ENCODE data around the gene PPP1R13B.
A peak's percentile ranks its signal among the peaks of the same experiment; 100 is the strongest.
"Not testable (repeated sequence)": the region's sequence is repeated elsewhere in the genome, so short reads cannot be mapped to it uniquely, and the experiment has no call there.

Gene PPP1R13B

DNA sequence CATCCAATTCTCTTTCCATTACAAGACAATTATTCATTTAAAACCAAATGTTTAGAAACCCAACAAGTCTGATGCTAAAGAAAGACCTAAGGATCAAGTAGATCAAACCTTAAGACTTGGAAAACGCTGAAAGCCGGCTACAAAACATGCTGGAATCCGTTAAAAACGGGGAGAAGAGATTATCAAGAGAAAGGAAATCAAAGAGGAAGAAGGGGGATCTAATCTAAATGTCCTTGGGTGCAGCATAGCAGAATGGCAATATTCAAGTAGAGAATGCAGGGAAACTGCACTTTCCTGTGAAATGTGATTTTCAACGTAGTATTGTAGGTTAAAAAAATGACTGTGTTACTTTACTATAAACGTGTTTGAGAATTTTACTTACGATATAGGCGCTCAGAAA, 1.3 kb downstream of the PPP1R13B start:
- no peak for TF ChIP-seq FOXP2 (optimal IDR thresholded peaks at IDR 0.05; ENCODE audit: control extremely low read depth, extremely low read length, insufficient read depth)
- TF ChIP-seq EZH2 (IDR thresholded peaks at IDR 0.05) = no peak
- no peak for TF ChIP-seq POLR2AphosphoS5 (IDR thresholded peaks at IDR 0.05; ENCODE audit: borderline replicate concordance, low read depth, low read length)
- no peak for DNase-seq (ENCODE audit: low read depth, low spot score)
- Histone ChIP-seq H3K27ac (no peak overlapping the region), H3K9ac (ENCODE audit: insufficient read length) (peak overlapping the region; percentile 24), H3K9me3 (ENCODE audit: low read depth, low read length) (no peaks in the 10 kb centered on the region), H3K4me3 (peak overlapping the region; percentile 80), H3K36me3 (ENCODE audit: insufficient read depth, low read length) (no peaks in the 10 kb centered on the region)

DNA sequence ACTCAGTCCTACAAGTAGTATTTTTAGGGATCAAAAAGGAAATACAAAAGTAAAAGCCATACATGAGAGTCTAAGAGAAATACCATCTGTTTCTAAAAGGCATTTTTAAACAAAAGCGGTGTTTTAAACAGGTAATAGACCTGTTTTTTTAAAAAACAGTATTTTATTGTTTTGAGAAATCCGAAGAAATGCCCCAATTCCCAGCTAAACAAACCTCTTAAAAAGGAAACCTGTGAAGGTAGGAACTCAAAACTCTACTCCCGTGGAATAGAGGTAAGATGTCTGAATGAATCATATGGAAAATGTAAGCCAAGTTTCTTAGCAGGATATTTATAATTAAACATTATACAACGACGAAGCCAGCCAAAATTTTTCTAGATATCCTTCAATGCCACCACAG, 2.0 kb downstream of the PPP1R13B start:
- Histone ChIP-seq H3K27ac (no peak overlapping the region), H3K36me3 (ENCODE audit: insufficient read depth, low read length) (no peaks in the 10 kb centered on the region), H3K4me3 (peak overlapping the region; percentile 80; the same call in 1 of the 2 replicates), H3K9me3 (ENCODE audit: low read depth, low read length) (no peaks in the 10 kb centered on the region), H3K9ac (ENCODE audit: insufficient read length) (no peak overlapping the region)
- no peak for TF ChIP-seq POLR2AphosphoS5 (IDR thresholded peaks at IDR 0.05; ENCODE audit: borderline replicate concordance, low read depth, low read length)
- TF ChIP-seq EZH2 (IDR thresholded peaks at IDR 0.05) = no peak
- no peak for TF ChIP-seq FOXP2 (optimal IDR thresholded peaks at IDR 0.05; ENCODE audit: control extremely low read depth, extremely low read length, insufficient read depth)
- DNase-seq (ENCODE audit: low read depth, low spot score) = no peak

DNA sequence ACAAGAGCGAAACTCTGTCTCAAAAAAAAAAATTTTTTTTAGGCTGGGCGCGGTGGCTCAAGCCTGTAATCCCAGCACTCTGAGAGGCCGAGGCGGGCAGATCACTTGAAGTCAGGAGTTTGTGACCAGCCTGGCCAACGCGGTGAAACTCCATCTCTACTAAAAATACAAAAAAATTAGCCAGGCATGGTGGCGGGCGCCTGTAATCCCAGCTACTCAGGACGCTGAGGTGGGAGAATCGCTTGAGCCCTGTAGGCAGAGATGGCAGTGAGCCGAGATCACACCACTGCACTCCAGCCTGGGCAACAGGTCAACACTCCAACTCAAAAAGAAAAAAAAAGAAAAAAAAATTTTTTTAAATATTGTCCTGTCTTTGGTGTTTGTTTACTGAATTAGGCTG, 6.1 kb downstream of the PPP1R13B start:
- H3K9ac ChIP-seq (ENCODE audit: insufficient read length); H3K4me3 ChIP-seq; H3K27ac ChIP-seq; H3K36me3 ChIP-seq (ENCODE audit: insufficient read depth, low read length); H3K9me3 ChIP-seq (ENCODE audit: low read depth, low read length); DNase-seq (ENCODE audit: low read depth, low spot score): not testable (repeated sequence)

DNA sequence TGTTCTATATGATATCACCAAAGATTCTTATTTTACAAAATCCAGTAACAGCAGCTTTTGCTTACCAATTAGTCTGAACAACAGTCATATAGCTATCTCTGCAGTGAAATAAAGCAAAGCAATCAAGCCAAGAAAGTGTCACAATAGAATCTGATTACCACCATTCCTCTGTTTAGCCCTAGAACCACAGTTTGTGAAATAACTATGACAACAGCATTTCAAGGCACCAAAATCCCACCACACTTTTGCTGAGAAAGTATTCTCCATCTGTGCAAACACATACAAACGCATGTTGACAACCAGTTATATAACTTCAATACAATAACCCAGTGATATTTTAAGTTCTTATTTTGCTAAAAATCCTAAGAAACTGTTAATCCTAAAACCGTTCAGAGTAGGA, 7.4 kb downstream of the PPP1R13B start:
- no peak overlapping the region for H3K9ac ChIP-seq (ENCODE audit: insufficient read length)
- peak overlapping the region; percentile 77 for H3K27ac ChIP-seq
- DNase-seq (ENCODE audit: low read depth, low spot score) = no peak
- H3K36me3 ChIP-seq (ENCODE audit: insufficient read depth, low read length) = no peaks in the 10 kb centered on the region
- TF ChIP-seq POLR2AphosphoS5 (IDR thresholded peaks at IDR 0.05; ENCODE audit: borderline replicate concordance, low read depth, low read length) = no peak
- no peak for TF ChIP-seq FOXP2 (optimal IDR thresholded peaks at IDR 0.05; ENCODE audit: control extremely low read depth, extremely low read length, insufficient read depth)
- no peak for TF ChIP-seq EZH2 (IDR thresholded peaks at IDR 0.05)
- H3K4me3 ChIP-seq = no peak overlapping the region
- H3K9me3 ChIP-seq (ENCODE audit: low read depth, low read length) = no peaks in the 10 kb centered on the region

DNA sequence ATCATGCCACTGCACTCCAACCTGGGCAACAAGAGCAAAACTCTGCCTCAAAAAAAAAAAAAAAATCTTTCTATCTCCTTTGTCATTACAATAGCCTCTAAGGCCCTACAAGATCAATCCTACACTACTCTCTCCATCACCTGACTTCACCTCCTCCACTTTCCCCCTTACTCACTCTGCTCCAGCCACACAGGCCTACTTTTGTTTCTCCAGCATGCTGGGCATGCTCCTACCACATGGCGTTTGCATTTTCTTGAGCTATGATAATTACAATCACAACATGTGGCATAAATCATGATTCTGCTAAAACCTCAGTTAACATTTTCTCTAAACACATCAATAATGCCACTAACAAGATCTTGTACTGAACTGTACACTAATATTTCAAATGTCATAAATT, 7.8 kb downstream of the PPP1R13B start:
- Histone ChIP-seq H3K9me3 (ENCODE audit: low read depth, low read length) (no peaks in the 10 kb centered on the region), H3K4me3 (no peak overlapping the region), H3K36me3 (ENCODE audit: insufficient read depth, low read length) (no peaks in the 10 kb centered on the region), H3K9ac (ENCODE audit: insufficient read length) (no peak overlapping the region), H3K27ac (peak overlapping the region; percentile 77)
- TF ChIP-seq POLR2AphosphoS5 (IDR thresholded peaks at IDR 0.05; ENCODE audit: borderline replicate concordance, low read depth, low read length) (no peak), FOXP2 (optimal IDR thresholded peaks at IDR 0.05; ENCODE audit: control extremely low read depth, extremely low read length, insufficient read depth) (no peak), EZH2 (IDR thresholded peaks at IDR 0.05) (no peak)
- no peak for DNase-seq (ENCODE audit: low read depth, low spot score)

DNA sequence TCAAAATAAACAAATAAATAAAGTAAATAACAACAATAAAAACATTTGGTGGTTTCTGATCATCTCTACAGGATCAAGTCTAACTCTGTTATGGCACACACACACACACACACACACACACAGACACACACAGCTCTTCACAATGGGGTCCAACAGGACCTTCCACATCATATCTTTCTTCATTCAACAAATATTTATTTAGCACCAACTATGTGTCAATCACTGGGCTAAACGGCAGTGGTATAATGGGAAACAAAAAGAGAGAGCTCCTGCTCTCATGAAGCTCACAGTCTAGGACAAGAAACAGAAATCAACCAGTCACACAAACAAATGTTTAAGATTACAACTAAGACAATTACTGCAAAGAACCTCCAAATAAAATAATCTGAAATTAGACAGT, 9.3 kb downstream of the PPP1R13B start:
- Histone ChIP-seq H3K9ac (ENCODE audit: insufficient read length) (no peak overlapping the region), H3K27ac (no peak overlapping the region), H3K36me3 (ENCODE audit: insufficient read depth, low read length) (no peaks in the 10 kb centered on the region), H3K4me3 (no peak overlapping the region), H3K9me3 (ENCODE audit: low read depth, low read length) (no peaks in the 10 kb centered on the region)
- TF ChIP-seq FOXP2 (optimal IDR thresholded peaks at IDR 0.05; ENCODE audit: control extremely low read depth, extremely low read length, insufficient read depth) (no peak), POLR2AphosphoS5 (IDR thresholded peaks at IDR 0.05; ENCODE audit: borderline replicate concordance, low read depth, low read length) (no peak), EZH2 (IDR thresholded peaks at IDR 0.05) (no peak)
- DNase-seq (ENCODE audit: low read depth, low spot score) = no peak

DNA sequence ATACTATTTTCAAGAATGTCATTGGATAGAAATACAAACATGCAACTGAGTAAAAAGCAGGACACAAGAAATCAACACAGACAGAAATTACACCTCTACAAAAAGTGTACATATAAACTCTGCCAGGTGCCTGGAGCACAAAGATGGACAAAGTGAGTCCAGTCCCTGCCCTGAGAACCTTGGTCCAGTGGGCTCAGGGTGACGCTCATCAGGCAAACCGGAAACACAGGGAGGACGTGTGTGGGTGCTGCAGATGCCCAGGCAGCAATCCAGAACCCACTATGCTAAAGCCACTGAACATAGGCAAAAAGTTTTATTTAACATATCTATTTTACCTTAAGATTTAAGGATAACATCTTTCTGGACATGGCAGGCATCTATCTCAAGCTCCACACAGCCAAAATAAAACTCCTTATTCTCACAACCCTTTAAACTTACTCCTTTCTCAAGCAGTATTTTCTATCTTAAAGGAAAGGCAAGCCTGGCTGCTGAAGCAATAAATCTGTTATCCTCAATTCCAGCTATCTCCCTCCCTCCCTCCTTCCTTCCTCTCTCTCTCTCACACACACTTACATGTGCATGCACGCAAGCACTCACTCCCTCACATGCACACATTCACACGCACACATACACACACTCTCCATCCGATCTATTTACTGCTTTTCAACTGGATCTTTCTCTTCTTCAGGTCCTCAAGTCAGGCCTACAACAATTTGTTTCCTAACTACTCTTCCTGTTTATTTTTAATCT, 10.2 kb downstream of the PPP1R13B start:
- no peak for TF ChIP-seq FOXP2 (optimal IDR thresholded peaks at IDR 0.05; ENCODE audit: control extremely low read depth, extremely low read length, insufficient read depth)
- no peak for TF ChIP-seq POLR2AphosphoS5 (IDR thresholded peaks at IDR 0.05; ENCODE audit: borderline replicate concordance, low read depth, low read length)
- no peak for TF ChIP-seq EZH2 (IDR thresholded peaks at IDR 0.05)
- no peaks in the 10 kb centered on the region for H3K9me3 ChIP-seq (ENCODE audit: low read depth, low read length)

DNA sequence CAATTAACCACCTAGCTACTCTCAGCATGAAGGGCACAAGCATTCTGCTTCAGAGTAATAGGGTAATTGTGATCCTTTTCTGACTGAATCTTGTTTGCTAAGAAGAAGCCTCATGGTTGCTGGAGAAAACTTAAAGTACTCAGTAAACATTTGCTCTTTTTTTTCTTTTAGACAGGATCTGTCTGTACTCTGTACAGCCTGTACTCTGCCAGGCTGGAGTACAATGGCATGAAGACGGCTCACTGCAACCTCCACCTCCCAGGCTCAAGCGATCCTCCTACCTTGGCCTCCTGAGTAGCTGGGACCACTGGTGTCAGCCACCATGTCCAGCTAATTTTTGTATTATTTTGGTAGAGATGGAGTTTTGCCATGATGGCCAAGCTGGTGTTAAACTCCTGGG, 12.4 kb downstream of the PPP1R13B start:
- H3K9ac ChIP-seq (ENCODE audit: insufficient read length) = no peak overlapping the region
- H3K4me3 ChIP-seq = no peak overlapping the region
- H3K9me3 ChIP-seq (ENCODE audit: low read depth, low read length) = no peaks in the 10 kb centered on the region
- no peak overlapping the region for H3K27ac ChIP-seq
- DNase-seq (ENCODE audit: low read depth, low spot score) = no peak
- TF ChIP-seq POLR2AphosphoS5 (IDR thresholded peaks at IDR 0.05; ENCODE audit: borderline replicate concordance, low read depth, low read length) = no peak
- no peak for TF ChIP-seq FOXP2 (optimal IDR thresholded peaks at IDR 0.05; ENCODE audit: control extremely low read depth, extremely low read length, insufficient read depth)
- TF ChIP-seq EZH2 (IDR thresholded peaks at IDR 0.05) = no peak
- H3K36me3 ChIP-seq (ENCODE audit: insufficient read depth, low read length) = no peaks in the 10 kb centered on the region

More for the DNA sequence above, 10.2 kb downstream of the PPP1R13B start:
- H3K9ac ChIP-seq (ENCODE audit: insufficient read length) = no peak overlapping the region
- DNase-seq (ENCODE audit: low read depth, low spot score) = no peak
- 0 out of 2 replicates have a peak overlapping the region, but pooled peaks have one; percentile 31 for H3K27ac ChIP-seq
- no peak overlapping the region for H3K4me3 ChIP-seq
- H3K36me3 ChIP-seq (ENCODE audit: insufficient read depth, low read length) = no peaks in the 10 kb centered on the region

DNA sequence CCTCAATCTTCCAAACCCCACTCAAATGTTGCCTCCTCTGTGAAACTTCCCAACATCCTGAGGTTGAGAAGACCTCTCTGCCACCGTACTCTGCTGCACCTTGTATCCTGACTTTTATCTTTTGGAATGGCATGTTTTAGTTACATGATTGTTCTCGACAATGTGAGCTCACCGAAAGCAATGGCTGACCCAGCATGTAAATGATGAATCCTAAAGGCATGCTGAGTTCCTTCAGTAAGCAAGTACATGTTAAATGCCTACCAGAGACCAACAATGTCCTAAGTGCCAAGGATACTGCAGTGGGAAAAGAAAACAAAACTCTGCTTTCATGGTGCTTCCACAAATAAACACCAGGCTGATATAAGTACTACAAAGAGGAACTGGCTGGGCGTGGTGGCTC, 13.7 kb downstream of the PPP1R13B start:
- Histone ChIP-seq H3K9ac (ENCODE audit: insufficient read length) (no peak overlapping the region), H3K27ac (no peak overlapping the region), H3K9me3 (ENCODE audit: low read depth, low read length) (no peaks in the 10 kb centered on the region), H3K36me3 (ENCODE audit: insufficient read depth, low read length) (no peaks in the 10 kb centered on the region), H3K4me3 (no peak overlapping the region)
- TF ChIP-seq FOXP2 (optimal IDR thresholded peaks at IDR 0.05; ENCODE audit: control extremely low read depth, extremely low read length, insufficient read depth) = no peak
- no peak for TF ChIP-seq POLR2AphosphoS5 (IDR thresholded peaks at IDR 0.05; ENCODE audit: borderline replicate concordance, low read depth, low read length)
- no peak for TF ChIP-seq EZH2 (IDR thresholded peaks at IDR 0.05)
- DNase-seq (ENCODE audit: low read depth, low spot score) = no peak

All from SK-N-MC (cell line).